Endothelial cell of umbilical vein (primary cell): ENCODE measurements around the gene SQOR.

Source experiments
- CTCF ChIP-seq, 2 donors: IDR thresholded peaks; 1 replicate in 1 of 2; 2 replicates in 1 of 2; pipeline ENCODE4 v1.5.1; 2011; ENCODE audit warnings: low read length in 2 of 2, mild to moderate bottlenecking in 2 of 2, moderate library complexity in 2 of 2, control low read depth in 1 of 2, inconsistent platforms in 1 of 2, low read depth in 1 of 2; ENCODE audit not compliant: insufficient read depth in 1 of 2; ENCODE audit errors: extremely low read depth in 1 of 2
- EZH2 ChIP-seq: IDR thresholded peaks from 2 replicates; pipeline ENCODE4 v1.6.1; 2012; ENCODE audit warnings: borderline replicate concordance, low read depth, mild to moderate bottlenecking, moderate library complexity, low read length, inconsistent platforms; ENCODE audit not compliant: severe bottlenecking
- FOS ChIP-seq: IDR thresholded peaks from 2 replicates; pipeline ENCODE4 v1.6.1; 2011; ENCODE audit warnings: mild to moderate bottlenecking, low read length, moderate library complexity, borderline replicate concordance; ENCODE audit not compliant: insufficient read depth
- GATA2 ChIP-seq: IDR thresholded peaks from 2 replicates; pipeline ENCODE4 v1.7.0; 2011; ENCODE audit warnings: low read depth, mild to moderate bottlenecking, moderate library complexity, mixed read lengths, low read length; ENCODE audit not compliant: insufficient read length, insufficient read depth
- MYC ChIP-seq: IDR thresholded peaks from one replicate; pipeline ENCODE4 v1.6.1; 2011; ENCODE audit warnings: mild to moderate bottlenecking, low read depth, low read length
- POLR2A ChIP-seq: IDR thresholded peaks from 2 replicates; pipeline ENCODE4 v1.6.1; 2012; ENCODE audit warnings: low read depth, mild to moderate bottlenecking, control low read depth, low read length
- POLR2AphosphoS5 ChIP-seq: IDR thresholded peaks from 2 replicates; pipeline ENCODE4 v1.6.1; 2012; ENCODE audit warnings: low read depth, mild to moderate bottlenecking, control low read depth, low read length, moderate library complexity; ENCODE audit not compliant: insufficient read depth
- TF ChIP-seq, protein P1 (sequence below): IDR thresholded peaks from 2 replicates; pipeline ENCODE4 v1.6.1; 2011; ENCODE audit not compliant: insufficient read depth, insufficient read length

DNA sequence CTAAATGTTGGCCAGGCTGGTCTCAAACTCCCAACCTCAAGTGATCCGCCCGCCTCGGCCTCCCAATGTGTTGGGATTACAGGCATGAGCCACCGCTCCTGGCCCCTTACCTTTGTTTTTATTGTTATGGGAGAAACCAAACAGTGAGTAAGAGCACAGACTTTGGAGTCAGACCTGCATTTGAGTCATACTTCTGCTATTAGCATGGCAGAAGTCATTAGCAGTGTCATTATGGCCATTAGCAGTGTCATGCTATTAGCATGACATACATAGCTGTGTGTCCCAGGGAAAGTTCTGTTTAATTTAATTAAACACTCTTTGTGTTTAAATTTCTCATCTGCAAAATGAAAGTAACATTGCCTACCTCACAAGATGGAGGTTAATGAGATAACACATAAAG is 54.8 kb downstream of the SQOR start:
- TF ChIP-seq CTCF (IDR thresholded peaks at IDR 0.05; ENCODE audit: extremely low read depth in 1 of 2, insufficient read depth in 1 of 2, low read depth in 1 of 2, low read length in 2 of 2): no peak
- TF ChIP-seq EZH2: no peak
- no peak for TF ChIP-seq POLR2AphosphoS5
- no peak for TF ChIP-seq POLR2A
- TF ChIP-seq, protein P1, sequence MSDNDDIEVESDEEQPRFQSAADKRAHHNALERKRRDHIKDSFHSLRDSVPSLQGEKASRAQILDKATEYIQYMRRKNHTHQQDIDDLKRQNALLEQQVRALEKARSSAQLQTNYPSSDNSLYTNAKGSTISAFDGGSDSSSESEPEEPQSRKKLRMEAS: no peak
- no peak for TF ChIP-seq GATA2
- no peak for TF ChIP-seq FOS
- TF ChIP-seq MYC: no peak
